Ishikawa (cell line): ENCODE results near the gene CACNG5.

ENCODE experiments used
- CEBPB ChIP-seq: IDR thresholded peaks from 2 replicates; pipeline ENCODE4 v1.6.1; 2012
- CREB1 ChIP-seq: IDR thresholded peaks from 2 replicates; pipeline ENCODE4 v1.6.1; 2012; ENCODE audit warnings: low read depth
- EGR1 ChIP-seq: IDR thresholded peaks from 2 replicates; pipeline ENCODE4 v1.6.1; 2012
- EP300 ChIP-seq: IDR thresholded peaks from 2 replicates; pipeline ENCODE4 v1.6.1; 2012; ENCODE audit warnings: borderline replicate concordance
- FOXM1 ChIP-seq: IDR thresholded peaks from 2 replicates; pipeline ENCODE4 v1.6.1; 2012; ENCODE audit warnings: low read depth, borderline replicate concordance
- MAX ChIP-seq: IDR thresholded peaks from 2 replicates; pipeline ENCODE4 v1.6.1; 2012
- NFIC ChIP-seq: IDR thresholded peaks from 2 replicates; pipeline ENCODE4 v1.6.1; 2012
- RAD21 ChIP-seq: IDR thresholded peaks from 2 replicates; pipeline ENCODE4 v1.6.1; 2012; ENCODE audit warnings: low read depth
- REST ChIP-seq: IDR thresholded peaks from 2 replicates; pipeline ENCODE4 v1.6.1; 2012; ENCODE audit warnings: low read depth, mild to moderate bottlenecking
- TAF1 ChIP-seq: IDR thresholded peaks from 2 replicates; pipeline ENCODE4 v1.6.1; 2012; ENCODE audit warnings: low read depth, mild to moderate bottlenecking
- TCF12 ChIP-seq: IDR thresholded peaks from 2 replicates; pipeline ENCODE4 v1.6.1; 2012; ENCODE audit warnings: low read depth
- TEAD4 ChIP-seq: IDR thresholded peaks from 2 replicates; pipeline ENCODE4 v1.6.1; 2012
- USF1 ChIP-seq: IDR thresholded peaks from 2 replicates; pipeline ENCODE4 v1.6.1; 2012
- YY1 ChIP-seq: IDR thresholded peaks from 2 replicates; pipeline ENCODE4 v1.6.1; 2012; ENCODE audit warnings: low read depth
- ZBTB7A ChIP-seq: IDR thresholded peaks from 2 replicates; pipeline ENCODE4 v1.6.1; 2012; ENCODE audit warnings: low read depth

CACNG5 gene

GRCh38 chr17:66893863-66894262, 58.9 kb downstream of the CACNG5 start:
- TF ChIP-seq TEAD4 (no peak), RAD21 (no peak), USF1 (no peak)

GRCh38 chr17:66897141-66897540, 62.2 kb downstream of the CACNG5 start:
- TF ChIP-seq MAX (no peak), TAF1 (no peak), RAD21 (no peak), USF1 (no peak), NFIC (no peak), EP300 (no peak), CREB1 (no peak), CEBPB (no peak), ZBTB7A (no peak), TCF12 (no peak), EGR1 (no peak), YY1 (no peak), TEAD4 (no peak), REST (no peak), FOXM1 (no peak)

- no peak for TF ChIP-seq CEBPB
- no peak for TF ChIP-seq EP300
- no peak for TF ChIP-seq YY1
- TF ChIP-seq EGR1 = no peak
Measured at GRCh38 chr17:66898536-66898935, 63.6 kb downstream of the CACNG5 start.

- no peak for TF ChIP-seq YY1
- peak; percentile 52 for TF ChIP-seq RAD21
- TF ChIP-seq TCF12 = no peak
- no peak for TF ChIP-seq CREB1
Measured at GRCh38 chr17:66900126-66901010, 65.5 kb downstream of the CACNG5 start.

GRCh38 chr17:66903781-66904180, 68.9 kb downstream of the CACNG5 start:
- TF ChIP-seq CREB1 = no peak
- TF ChIP-seq USF1 = no peak
- TF ChIP-seq MAX = no peak
- no peak for TF ChIP-seq CEBPB

GRCh38 chr17:66904760-66905624, 70.1 kb downstream of the CACNG5 start:
- TF ChIP-seq FOXM1 (no peak), ZBTB7A (no peak), NFIC (no peak; the same call in 1 of the 2 replicates), EP300 (no peak), CREB1 (no peak), EGR1 (no peak), YY1 (no peak), CEBPB (no peak), TAF1 (no peak), MAX (no peak), RAD21 (no peak), TEAD4 (no peak), TCF12 (no peak), USF1 (no peak), REST (no peak)
